Activated CD4-positive, CD25-positive, alpha-beta regulatory T cell treated with anti-CD3 and anti-CD28 coated beads, Interleukin-2, amount 50 U/mL, for 24 hours (primary cell): ENCODE measurements around the gene PIKFYVE.
"Not testable (repeated sequence)": the region's sequence is repeated elsewhere in the genome, so short reads cannot be mapped to it uniquely, and the experiment has no call there.

Experiments
- ATAC-seq, 2 donors: fragments of 150-1000 bp; cut with Tn5 transposase; one replicate each; pipeline ENCODE4 v1.10.0; 2021; ENCODE audit warnings: mild to moderate bottlenecking in 1 of 2, moderate library complexity in 1 of 2

PIKFYVE gene

DNA sequence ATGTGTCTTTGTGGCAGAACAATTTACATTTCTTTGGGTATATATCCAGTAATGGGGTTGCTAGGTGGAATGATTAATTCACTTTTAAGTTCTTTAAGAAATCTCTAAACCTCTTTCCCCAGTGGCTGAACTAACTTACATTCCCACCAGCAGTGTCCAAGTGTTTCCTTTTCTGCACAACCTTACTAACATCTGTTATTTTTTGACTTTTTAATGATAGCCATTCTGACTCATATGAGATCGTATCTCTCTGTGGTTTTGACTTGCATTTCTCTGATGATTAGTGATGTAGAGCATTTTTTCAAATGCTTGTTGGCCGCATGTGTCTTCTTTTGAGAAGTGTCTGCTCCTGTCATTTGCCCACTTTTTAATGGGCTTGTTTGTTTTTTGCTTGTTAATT, 97.4 kb downstream of the PIKFYVE start:
- peak in 1 of 2 donors; percentile 60 for ATAC-seq

DNA sequence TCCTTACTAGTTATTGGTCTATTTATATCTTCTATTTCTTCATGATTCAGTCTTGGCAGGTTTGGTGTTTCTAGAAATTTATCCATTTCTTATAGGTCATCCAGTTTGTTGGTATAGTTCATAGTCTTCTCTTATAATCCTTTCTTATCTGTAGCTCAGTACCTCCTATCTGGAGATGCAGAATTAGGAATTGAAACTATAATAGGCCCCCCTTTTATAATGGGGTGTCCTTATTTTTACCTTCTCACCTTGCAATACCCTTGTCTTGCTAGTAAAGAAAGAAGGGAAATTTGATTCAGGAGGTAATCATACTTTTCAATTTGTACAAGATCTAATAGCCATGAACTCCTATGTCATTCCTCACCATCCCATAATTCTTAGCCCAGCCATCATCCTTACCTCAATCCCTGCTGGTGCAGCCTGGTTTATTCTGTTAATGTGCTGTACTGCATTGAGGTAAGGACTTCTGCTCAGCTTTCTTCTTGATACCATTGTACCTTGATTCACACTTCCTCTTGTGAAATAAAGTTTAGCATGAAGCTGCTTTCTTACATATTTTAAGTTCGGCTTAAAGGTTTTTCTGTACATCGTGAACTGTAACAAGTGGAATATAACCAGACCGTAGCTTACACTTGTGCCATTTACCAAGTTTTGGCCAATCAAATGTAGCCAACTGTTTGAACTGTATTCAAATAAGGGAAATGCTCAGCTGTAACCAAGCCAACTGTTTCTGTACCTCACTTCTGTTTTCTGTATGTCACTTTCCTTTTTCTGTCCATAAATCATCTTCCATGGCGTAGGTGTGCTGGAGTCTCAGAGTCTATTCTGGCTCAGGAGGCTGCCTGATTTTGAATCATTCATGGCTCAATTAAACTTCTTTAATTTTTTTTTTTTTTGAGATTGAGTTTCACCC, 100.4 kb downstream of the PIKFYVE start:
- no peak for ATAC-seq

DNA sequence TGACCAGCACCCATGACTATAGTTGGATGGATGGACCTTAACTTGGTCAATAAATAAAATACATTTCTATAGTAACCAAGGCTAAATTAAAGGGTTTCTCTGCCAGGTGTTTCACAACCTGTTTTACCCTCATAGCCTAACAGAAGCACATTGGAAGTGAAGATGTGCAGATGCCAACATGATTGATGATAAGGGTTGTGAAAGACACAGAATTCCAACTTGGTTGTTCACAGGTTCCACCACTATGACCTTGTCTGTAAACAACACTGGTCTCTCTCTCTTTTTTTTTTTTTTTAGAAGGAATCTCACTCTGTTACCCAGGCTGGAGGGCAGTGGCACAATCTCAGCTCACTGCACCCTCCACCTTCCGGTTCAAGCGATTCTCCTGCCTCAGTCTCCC, 103.0 kb downstream of the PIKFYVE start:
- ATAC-seq, result no peak

DNA sequence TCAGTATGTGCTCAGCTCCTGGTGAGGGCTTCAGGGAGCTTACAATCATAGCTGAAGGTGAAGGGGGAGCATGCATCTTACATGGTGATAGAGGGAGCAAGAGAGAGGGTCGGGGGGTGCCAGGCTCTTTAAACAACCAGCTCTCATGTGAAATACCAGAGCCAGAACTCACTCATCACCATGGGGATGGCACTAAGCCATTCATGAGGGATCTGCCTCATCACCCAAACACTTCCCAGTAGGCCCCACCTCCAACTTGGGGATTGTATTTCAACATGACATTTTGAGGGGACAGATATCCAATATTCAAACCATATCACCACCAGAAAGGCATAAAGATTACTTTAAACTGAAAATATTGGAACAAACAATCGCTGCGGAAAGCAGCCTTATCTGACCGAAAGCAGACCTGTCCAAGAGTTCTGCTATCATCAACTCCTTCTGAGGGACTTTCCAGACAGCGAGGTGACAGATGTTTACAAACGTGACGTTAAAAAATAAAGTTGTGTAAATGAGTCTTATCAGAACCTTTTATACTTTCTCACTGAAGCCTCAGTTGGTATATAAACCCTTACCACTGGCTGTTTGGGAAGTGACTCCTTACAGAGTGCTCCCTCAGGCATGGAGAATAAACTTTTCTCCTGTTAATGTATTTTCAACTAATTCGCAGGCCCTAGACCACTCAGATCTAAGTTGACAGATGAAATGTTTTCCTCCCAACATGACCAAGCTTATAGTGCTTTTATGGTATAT, 105.0 kb downstream of the PIKFYVE start:
- ATAC-seq, result no peak

GRCh38 chr2:208371634-208371935, 105.5 kb downstream of the PIKFYVE start:
- no peak for ATAC-seq

DNA sequence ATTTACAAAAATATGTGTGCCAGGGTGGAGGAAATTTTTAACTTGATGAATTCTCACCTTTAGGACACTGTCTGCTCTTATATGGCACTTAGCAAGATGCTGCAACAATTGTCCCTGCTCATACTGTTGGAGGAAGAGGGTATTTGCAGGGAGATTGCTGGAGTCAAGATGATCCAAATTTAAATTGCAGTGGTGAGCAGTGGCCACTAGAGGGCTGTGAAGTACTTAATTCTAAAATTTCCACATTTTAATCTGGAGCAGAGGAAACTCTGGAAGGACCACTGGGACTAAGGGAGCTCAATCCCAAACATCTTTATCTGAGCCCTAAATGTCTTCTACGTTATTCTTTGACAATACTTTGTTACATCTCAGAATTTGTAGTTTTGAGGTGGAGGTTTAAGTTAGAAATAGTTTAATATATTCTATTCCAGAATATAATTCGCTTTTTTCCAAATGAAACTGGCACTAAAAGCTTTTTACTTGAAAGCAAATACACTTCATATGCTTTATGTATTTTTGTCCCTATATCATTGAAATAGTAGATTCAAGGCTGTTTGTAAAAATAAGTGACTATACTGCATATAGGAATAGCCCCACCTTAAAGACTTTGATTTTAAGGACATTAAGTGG, 107.5 kb downstream of the PIKFYVE start:
- no peak for ATAC-seq

DNA sequence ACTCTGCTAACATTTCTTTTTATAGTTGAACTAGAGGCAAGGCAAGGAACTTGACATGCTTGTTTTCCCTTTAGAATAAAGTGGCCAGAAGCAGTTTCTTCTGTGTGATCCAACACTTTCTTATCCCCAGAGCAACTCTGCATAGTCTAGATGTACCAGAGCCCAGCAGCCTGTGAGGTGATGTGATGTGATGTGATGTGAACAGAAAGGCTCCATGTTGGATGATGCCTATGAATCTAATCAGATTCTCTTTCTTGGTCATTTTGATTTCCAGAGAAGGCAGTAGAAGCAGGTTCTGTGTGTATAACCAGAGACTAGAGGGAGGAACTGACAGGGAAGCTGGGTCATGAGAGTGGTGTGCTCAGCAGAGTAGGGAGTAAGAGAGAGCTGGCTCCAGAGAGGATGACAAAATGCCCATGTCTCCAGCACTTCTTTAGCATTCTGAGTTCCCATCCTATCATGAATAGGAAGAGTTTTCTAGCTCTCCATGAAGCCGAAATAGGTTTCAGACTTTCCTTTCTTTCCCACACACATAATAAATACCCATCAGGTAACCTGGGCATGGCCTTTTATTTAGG, 109.5 kb downstream of the PIKFYVE start:
- ATAC-seq, result no peak

GRCh38 chr2:208377344-208377860, 111.3 kb downstream of the PIKFYVE start:
- not testable (repeated sequence) for ATAC-seq

DNA sequence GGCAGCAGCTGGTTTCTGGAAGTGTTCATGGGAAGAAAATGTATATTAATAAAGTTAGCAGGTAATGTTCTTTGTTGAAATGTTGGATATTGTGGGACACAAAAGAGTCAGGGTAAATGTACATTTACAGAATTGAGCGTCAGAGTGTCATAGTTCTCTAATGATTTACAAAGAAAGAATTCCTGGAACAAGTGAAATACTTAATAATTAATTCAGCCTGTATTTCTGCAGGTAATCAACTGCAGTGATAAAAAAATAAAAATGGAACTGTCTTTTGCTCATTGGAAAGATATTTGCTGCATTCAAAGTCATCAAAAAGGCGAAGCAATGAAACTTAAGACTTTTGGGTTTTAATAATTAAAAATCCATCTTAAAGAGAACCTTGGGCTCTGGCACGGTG, 113.1 kb downstream of the PIKFYVE start:
- ATAC-seq, result no peak

GRCh38 chr2:208384637-208385036, 118.6 kb downstream of the PIKFYVE start:
- ATAC-seq, result no peak

GRCh38 chr2:208386541-208386940, 120.5 kb downstream of the PIKFYVE start:
- ATAC-seq, result no peak

DNA sequence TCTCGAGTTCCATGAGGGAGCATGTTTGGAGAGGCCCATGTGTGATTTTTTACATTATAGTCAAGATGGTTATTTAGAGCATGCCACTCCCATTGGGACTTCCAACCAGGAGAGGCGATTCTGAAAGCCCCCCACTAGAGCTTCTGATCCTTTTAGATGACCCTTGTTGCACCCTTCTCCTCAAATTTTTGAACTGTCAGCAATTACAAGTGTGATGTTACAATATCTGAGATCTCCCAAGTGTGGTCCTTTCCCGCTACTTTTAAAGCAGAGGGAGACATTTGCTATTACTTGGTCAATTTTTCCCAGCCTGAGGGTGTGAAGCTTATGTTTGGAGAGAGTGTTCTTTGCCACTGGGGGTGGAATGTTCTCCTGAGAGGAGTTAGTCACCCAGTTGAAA, 123.9 kb downstream of the PIKFYVE start:
- no peak for ATAC-seq

- ATAC-seq, result no peak
These were observed 126.2 kb downstream of the PIKFYVE start for GRCh38 chr2:208392300-208392699.

DNA sequence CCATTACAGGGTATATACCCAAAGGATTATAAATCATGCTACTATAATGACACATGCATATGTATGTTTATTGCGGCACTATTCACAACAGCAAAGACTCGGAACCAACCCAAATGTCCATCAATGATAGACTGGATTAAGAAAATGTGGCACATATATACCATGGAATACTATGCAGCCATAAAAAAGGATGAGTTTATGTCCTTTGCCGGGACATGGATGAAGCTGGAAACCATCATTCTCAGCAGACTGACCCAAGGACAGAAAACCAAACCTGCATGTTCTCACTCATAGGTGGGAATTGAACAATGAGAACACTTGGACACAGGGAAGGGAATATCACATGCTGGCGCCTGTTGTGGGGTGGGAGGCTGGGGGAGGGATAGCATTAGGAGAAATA, 130.7 kb downstream of the PIKFYVE start:
- not testable (repeated sequence) for ATAC-seq

DNA sequence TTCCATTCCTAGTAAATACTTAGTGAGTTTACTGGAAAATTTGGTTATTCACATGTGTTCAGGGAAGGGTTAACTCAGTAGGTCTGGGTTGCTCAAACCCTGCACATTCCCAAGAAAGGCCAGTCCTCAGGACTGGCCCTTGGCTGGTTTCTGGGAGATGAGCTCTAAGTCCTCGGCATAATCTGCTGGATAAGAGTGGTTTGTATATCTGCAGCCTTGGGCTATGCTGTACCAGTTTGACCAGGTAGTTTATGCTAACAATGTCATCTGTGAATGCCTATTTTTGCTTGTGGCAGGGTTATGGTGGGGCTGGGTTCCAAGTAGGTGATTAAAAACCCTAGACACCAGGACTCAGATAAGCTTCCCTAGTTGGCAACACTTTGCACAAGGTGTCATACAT, 133.1 kb downstream of the PIKFYVE start:
- no peak for ATAC-seq

DNA sequence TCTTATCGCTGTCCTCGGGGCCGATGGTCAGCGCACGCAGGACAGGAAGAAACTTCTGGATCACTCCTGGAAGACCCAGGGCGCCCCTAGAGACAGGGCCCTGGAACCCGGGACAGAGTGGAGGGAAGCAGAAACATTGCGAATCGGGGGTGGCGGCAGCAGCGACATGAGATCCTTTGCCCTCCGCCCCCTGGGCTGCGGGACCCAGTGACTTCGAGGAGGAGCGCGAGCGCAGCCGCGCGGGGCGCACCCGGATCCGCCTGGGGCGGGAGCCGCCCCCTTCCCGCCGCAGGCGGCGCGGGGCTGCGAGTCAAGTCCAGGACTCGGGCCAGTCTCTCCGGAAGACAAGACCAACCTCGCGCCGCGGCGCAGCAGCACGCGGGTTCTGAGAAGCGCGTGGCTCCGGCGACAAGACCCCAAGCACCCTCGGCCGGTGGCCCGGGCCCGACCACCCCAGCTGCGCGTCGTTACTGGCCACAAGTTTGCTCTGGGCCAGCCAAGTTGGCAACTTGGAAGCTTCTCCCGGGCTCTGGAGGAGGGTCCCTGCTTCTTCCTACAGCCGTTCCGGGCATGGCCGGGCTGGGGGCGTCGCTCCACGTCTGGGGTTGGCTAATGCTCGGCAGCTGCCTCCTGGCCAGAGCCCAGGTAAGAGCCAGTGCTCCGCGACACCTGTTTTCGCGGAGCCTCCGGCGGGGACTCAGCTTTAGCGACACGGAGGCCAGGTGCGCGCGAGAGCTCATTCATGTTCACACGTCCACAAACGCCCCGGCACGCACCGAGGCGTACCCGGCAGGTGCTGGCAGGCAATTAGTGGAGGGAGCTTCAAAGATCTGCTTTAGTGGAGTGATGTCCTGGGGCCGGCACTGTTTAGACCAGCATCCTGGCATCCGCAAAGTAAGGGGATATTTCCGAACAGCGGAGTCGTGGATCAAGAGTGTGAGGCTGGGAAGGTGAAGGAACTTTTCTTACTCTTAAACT, 140.7 kb downstream of the PIKFYVE start, which contains the start of gene PTH2R:
Gene PTH2R (plus strand): TSS at position 319 of the 978 bp plus-strand sequence. CDS start 252 bp downstream, at position 571.
- no peak for ATAC-seq

DNA sequence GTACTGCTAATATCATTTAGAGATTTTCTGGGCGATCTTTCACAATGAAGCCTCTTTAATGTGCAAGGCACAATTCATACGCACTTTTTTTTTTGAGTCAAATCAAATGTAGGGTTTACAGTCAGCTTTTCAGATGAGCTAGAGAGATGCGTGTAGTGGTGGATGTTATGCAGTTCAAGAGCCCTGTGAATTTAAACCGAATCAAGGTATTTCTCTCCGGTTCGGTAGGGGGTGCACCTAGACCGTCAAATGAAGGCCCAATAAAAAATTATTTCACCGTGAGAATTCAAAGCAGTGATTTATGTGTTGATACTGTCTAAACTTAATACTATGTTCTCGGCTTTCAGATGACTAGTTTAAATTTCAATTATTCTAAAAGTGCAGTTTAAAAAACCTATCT, 141.6 kb downstream of the PIKFYVE start:
- no peak for ATAC-seq
